GM12801 (cell line): ENCODE data around the gene CC2D2A.

Experiments used
- TF ChIP-seq, protein P1 (sequence below): IDR thresholded peaks from one replicate; pipeline ENCODE4 v1.5.1; 2011; ENCODE audit warnings: control low read depth; ENCODE audit not compliant: insufficient read length; ENCODE audit errors: extremely low read depth

The CC2D2A gene

DNA sequence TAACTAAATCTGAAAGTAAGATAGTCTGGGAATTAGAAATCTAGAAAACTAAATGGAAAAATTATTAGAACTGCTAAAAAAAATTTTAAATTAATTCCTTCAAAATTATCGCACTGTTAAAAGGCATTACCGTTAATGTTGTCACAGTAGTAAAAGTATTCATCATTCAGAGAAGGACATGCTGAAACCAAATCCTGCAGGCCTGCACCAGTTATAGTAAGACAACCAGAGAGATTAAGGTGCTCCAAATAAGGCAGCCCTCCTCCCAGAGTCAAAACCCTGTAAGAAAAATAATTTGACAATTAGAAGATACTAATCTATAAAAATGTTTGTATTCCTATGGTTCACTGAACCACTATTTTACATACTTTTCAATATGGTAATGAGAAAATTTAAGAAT is 142.5 kb downstream of the CC2D2A start:
- TF ChIP-seq, protein P1, sequence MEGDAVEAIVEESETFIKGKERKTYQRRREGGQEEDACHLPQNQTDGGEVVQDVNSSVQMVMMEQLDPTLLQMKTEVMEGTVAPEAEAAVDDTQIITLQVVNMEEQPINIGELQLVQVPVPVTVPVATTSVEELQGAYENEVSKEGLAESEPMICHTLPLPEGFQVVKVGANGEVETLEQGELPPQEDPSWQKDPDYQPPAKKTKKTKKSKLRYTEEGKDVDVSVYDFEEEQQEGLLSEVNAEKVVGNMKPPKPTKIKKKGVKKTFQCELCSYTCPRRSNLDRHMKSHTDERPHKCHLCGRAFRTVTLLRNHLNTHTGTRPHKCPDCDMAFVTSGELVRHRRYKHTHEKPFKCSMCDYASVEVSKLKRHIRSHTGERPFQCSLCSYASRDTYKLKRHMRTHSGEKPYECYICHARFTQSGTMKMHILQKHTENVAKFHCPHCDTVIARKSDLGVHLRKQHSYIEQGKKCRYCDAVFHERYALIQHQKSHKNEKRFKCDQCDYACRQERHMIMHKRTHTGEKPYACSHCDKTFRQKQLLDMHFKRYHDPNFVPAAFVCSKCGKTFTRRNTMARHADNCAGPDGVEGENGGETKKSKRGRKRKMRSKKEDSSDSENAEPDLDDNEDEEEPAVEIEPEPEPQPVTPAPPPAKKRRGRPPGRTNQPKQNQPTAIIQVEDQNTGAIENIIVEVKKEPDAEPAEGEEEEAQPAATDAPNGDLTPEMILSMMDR: no peak

DNA sequence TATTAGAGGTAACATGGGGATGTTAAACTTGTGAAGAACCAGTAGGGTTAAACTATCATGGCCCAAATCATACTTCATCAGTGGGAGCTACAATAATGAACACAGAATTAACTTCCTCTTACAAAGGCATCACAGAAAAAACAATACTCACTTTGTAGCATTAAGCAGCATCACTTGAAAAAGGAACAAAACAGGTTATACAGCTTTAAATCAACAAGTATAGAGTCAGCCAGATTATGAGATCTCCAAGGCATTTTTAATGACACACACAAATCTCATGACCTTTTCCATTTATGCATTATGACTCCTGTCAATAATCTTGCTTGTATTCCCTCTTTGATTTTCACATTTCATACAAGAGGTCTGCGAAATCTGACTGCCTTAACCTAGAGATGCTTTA is 167.1 kb downstream of the CC2D2A start:
- TF ChIP-seq, protein P1: no peak

DNA sequence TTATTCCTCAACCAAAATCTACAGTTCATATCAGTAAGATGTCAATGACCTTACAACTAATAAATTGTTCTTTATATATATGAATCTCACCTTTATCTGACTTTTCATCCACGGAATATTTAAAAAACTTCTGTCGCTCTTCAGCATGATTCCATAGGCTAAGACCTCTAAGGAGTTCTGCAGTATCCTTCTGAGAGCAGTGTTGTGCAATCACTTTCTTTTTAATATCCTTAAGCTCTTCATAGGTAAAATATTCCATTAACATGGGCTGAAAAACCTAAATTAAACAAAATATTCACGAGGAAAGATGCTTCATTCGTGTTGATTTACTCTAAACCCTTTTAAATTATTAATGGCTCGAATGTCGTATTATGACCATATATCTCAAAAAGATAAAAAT is 168.7 kb downstream of the CC2D2A start:
- TF ChIP-seq, protein P1: no peak

GRCh38 chr4:15648600-15648999 is 178.9 kb downstream of the CC2D2A start:
- TF ChIP-seq, protein P1: no peak

DNA sequence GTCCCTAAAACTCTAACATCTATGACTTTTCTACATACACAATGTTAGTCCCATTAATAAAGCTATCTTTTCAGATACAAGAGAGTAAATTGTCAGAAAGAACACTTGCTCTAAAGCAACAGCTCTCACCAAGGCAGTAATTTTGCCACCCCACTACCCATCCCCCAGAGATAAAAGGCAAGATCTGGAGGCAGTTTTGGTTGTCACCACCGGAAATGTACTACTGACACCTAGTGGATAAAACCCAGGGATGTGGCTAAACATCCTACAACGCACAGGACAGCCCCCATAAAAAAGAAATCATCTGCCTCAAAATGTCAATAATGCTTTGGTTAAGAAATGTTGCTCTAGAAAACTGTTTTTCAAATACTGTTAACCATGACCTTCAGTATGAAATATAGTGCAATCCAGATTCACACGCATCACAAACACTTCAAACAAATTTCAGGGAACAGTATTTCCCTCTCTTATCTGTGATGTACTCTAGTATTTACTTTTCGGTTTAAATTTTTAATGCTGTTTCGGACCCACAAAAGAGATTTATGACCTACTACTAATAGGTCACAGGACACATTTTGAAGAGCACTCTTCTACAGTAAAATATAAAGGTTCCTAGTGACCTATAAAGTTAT is 180.3 kb downstream of the CC2D2A start:
- TF ChIP-seq, protein P1: no peak
